Brain pericyte (primary cell): ENCODE results near the gene MIDN.
"Not testable (repeated sequence)": the region's sequence is repeated elsewhere in the genome, so short reads cannot be mapped to it uniquely, and the experiment has no call there.

ENCODE experiments used
- DNase-seq: peaks from one replicate; pipeline ENCODE4 v3.0.0-alpha.2; 2012; ENCODE audit warnings: low read depth, low spot score

Gene MIDN

DNA sequence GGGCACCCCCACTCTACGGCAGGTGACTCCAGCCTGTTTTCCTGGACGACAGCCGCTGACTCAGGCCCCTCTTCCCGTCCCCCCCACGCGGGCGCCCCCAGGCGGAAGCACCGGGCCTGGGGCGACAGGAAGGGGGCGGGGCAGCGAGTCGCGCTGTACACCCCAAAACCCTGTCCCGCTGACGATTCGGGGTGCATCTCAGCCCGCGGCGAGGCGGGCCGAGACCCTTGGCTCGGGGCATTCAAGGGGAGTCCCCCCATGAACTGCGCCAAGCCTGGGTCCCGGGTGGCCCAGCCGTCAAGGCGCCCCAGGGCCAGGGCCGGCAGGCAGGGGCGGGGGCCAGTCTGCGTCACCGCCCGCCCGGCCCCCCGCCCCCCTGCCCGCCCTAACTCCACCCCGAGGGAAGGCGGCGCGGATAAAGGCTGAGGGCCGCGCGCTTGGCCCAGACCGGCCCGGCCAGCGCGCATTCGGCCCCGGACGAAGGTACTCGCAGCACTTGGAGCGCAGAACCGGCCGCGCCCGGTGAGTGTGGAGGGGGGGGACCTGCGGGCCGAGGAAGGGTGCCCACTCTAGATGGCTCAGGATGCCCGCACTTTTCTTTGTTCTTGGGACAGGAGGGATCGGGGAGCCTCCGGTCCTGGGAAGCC, at the start of gene MIDN:
Gene MIDN, plus strand, starts transcription at position 445 of the 647 bp plus-strand sequence. CDS start 1,714 bp downstream, outside the sequence.
- no peak for DNase-seq

DNA sequence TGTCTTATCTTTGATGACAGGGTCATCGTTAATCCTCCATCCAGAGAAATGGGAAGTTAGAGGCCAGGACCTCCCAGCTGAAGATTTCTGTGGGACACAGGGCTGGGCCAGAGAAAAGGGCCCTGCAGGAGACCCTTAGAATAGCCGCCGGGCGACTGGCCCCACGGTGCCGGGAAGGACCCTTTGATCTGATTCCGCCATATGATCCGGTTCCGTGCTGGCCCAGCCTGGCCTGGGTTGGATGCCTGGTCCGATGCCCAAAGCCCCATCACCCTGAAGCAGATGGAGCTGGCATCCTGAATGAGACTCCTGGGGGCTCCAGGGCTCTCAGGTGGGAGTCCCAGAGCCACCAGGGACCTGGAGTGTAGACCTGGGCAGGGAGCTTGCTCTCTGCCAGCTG, 48.9 kb upstream of the MIDN start:
- DNase-seq: no peak

DNA sequence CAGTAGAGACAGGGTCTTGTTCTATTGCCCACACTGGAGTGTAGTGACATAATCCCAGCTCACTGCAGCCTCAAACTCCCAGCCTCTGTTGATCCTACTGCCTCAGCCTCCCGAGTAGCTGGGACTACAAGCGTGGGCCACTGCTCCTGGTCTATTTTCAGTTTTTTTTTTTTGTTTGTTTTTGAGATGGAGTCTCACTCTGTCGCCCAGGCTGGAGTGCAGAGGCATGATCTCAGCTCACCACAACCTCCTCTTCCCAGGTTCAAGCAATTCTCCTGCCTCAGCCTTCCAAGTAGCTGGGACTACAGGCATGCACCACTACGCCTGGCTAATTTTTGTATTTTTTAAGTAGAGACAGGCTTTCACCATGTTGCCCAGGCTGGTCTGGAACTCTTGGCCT, 47.8 kb upstream of the MIDN start:
- DNase-seq: not testable (repeated sequence)

DNA sequence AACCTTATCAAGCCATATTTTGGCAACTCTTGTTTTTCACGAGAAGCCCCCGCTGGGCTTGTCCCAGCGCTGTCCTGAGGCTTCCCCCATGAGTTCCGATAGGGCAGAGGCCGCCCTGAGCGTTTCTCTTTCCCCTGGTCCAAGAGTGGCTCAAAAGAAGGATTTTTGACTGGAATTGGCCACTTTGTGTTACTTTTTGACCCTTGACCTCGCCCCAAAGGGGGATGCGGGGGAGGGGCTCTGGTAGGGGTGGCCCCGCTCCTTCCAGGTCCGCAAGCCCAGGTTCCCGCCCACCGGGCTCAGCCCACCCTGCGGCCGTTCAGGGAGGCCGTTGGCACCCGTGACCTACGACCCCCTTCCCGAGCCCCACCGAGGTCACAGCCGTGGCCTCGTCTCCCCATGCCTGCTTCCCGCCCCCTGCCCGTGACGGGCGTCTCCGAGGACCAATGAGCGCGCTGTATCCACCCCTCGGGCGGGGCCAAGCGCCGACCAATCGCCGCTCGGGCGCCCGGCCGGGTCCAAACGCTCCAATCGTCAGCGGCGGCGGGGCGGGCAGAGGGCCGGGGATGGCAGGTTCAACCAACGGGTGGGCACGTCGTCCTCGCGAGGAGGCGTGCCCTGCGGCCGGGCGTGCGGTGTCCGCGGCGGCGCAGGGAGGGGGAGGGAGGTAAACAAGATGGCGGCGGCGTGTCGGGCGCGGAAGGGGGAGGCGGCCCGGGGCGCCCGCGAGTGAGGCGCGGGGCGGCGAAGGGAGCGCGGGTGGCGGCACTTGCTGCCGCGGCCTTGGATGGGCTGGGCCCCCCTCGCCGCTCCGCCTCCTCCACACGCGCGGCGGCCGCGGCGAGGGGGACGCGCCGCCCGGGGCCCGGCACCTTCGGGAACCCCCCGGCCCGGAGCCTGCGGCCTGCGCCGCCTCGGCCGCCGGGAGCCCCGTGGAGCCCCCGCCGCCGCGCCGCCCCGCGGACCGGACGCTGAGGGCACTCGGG, 43.0 kb upstream of the MIDN start, which contains the start of gene STK11:
Gene STK11, plus strand, starts transcription at position 665 of the 986 bp plus-strand sequence. CDS start 1,136 bp downstream, outside the sequence.
- DNase-seq: peak; percentile 90

DNA sequence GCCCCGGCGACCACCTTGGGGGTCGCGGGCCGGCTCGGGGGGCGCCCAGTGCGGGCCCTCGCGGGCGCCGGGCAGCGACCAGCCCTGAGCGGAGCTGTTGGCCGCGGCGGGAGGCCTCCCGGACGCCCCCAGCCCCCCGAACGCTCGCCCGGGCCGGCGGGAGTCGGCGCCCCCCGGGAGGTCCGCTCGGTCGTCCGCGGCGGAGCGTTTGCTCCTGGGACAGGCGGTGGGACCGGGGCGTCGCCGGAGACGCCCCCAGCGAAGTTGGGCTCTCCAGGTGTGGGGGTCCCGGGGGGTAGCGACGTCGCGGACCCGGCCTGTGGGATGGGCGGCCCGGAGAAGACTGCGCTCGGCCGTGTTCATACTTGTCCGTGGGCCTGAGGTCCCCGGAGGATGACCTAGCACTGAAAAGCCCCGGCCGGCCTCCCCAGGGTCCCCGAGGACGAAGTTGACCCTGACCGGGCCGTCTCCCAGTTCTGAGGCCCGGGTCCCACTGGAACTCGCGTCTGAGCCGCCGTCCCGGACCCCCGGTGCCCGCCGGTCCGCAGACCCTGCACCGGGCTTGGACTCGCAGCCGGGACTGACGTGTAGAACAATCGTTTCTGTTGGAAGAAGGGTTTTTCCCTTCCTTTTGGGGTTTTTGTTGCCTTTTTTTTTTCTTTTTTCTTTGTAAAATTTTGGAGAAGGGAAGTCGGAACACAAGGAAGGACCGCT, 42.1 kb upstream of the MIDN start:
- no peak for DNase-seq

DNA sequence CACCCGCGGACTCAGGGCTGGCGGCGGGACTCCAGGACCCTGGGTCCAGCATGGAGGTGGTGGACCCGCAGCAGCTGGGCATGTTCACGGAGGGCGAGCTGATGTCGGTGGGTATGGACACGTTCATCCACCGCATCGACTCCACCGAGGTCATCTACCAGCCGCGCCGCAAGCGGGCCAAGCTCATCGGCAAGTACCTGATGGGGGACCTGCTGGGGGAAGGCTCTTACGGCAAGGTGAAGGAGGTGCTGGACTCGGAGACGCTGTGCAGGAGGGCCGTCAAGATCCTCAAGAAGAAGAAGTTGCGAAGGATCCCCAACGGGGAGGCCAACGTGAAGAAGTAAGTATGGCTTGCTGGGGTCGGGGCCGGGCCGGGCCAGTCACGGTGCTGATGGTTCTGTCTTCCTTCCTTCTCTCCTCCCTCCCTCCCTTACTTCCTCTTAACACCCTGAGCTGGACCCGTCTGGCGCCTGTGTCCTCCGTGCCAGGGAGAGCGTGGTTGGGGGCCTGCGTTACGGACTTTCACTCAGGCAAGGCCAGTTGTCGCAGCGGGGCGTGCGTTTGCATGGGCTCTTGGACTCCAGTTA, 41.4 kb upstream of the MIDN start:
- DNase-seq: no peak

DNA sequence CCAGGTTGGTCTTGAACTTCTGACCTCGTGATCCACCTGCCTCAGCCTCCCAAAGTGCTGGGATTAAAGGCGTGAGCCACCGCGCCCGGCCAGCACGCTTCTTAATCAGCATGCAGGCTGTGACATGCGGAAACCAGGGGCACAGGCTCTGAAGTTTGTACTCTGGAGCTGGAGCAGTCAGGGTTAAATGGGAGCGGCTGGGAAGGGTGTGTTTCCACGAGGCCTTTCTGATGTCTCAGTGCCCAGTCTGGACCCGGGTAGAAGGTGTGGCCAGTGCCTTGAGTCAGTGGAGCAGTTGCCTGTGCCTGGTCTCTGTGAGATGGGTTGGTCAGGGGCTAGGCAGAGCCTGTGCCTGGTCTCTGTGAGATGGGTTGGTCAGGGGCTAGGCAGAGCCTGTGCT, 39.6 kb upstream of the MIDN start:
- DNase-seq: not testable (repeated sequence)

DNA sequence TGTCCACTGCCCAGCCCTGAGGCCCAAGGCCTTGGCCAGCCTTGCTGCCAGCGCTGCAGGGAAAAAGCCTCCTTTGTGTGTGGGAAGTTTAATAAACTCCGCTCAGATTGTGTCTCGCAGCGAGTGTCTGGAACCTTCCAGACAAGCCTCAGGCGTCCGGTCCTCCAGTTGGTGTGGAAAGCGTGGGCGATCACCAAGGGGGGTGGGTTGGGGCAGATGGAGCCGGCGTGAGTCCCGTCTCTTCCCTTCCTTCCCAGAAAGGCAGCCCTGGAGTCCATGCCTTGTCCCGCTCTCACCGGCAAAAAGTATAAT, 38.2 kb upstream of the MIDN start:
- no peak for DNase-seq

DNA sequence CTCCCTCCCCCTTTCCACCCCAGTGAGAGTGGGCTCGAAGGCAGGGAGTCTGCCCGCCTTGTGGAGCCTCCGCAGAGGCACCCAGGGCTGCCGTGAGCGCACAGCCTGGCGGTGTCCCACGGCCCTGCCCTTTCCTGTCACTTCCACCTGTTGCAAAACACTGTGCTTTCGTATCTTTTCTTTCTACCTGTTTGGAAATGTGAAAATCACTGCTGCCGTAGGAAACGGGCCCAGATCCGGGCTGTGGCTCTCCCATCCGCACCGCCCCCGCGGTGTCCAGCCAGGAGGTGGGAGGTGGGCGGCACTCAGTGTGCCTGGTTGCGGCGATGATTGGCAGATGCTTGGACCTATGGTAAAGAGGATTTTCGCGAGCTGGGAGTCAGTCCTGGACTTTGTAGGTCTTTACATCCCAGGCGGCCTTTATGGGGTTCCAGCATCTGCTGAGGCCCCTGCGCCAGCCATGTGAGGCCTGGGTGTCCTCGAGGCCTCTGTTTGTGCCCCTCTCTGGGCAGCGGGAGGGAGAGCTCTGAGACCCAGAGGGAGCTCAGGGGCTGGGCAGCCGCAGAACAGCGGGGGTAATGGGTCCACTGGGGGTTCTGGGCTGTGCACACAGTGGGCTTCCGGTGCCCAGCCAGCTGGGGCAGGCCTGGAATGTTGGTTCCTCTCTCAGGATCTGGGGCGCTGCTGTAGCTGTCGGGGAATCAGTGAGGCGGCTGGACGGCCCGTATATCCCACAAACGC, 36.7 kb upstream of the MIDN start:
- no peak for DNase-seq

DNA sequence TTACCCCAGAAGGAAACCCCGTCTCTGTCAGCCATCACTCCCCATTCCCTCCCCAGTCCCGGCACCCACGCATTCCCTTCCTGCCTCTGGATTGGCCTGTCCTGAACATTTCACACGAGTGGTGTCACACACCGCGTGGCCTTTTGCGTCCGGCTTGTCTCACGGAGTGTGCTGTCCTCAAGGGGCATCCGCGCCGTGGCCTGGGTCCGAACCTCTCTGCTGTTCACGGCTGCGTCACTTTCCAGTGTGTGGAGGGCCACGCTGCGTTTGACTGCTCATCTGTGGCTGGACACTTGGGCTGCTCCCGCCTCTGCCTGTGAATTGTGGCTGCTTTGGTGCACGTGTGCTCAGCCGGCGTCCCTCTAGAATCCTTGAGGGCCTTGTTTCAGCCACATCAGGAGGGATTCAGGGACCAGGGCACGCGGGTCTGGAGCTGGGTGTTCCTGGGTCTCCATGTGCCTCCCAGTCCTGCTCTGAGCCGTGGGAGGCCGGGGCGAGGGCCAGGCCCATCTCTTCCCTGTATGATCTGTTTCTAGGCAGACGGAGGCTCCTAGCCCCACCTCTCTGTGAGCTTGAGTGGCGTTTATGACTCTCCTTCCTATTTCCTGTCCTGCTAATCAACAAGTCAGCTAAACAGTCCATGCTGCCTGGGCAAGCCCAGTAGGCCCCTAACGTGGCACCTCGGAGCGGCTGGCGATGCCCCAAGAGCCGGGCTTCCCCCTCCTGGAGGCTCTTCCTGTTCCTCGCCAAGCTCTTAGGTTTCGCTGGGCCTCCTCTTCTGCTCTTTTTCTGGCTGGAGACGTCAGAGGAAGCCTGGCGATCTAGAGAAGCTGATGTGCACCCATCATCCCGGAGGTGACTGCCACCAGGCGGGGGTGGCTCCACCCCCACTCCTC, 34.7 kb upstream of the MIDN start:
- DNase-seq: no peak

DNA sequence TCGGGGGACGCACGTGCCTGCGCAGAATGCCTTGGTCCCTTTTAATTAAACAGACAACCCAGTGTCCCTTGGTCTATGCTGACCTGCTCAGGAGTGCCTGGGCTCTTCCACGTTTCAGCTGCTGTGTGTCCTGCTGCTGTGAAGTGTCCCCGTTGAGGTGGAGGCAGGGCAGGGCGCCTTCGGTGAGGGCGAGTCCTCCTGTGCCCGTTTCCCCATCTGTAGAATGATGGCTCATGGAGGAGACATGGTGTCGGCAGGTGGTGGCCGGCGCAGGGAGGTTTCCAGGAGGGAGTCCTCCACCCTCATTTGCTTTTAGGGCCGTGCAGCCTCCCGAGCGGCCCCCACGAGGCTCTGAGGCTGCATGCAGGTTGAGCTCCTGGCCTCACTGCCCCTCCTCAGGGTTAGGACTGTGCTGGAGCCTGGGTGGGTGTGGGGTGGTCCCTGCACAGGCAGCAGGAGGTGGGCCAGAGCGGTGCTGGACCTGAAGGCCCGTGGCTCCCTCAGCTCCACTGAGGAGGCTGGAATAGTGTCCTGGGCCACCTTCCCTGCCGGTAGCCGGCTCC, 34.0 kb upstream of the MIDN start:
- DNase-seq: no peak

DNA sequence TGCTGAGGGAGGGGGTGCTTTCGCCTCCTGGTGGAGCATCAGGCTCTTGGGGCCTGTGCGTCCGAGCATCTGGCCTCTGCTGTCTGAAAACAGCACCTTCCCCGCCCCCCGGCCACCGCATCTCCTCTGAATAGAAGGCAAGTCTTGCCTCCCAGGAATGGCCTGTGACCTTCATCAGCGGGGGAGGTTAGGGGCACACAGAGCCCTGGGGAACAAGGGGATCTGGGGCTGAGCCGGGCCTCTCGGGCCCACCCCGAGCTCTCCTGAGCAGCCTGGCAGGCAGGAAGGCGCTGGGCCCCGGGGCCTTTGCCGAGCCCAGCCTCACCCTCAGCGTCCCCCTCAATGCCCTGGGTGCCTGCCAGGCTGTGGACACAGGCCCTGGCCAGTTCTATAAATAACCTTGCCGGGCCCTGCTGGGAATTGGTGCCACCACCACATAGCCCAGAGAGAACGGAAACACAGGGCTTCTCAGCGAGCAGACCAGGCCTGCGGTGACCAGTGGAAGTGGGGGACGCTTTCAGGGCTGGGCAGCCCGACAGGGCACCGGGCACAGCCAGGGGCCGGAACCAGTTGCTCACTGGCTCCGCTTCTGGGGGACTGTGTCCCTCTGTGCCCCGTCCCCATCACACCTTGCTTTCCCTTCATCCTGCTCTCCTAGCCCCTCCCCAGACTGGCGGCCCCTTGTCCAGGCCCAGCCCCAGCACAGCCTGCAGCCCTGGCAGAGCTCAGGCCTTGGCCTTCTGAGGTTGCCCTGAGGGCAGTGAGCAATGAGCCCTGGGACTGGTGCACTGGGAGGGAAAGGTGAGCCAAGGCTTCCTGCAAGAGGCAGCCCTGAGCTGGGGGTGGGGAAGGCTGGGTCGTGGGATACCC, 33.3 kb upstream of the MIDN start:
- DNase-seq: no peak

DNA sequence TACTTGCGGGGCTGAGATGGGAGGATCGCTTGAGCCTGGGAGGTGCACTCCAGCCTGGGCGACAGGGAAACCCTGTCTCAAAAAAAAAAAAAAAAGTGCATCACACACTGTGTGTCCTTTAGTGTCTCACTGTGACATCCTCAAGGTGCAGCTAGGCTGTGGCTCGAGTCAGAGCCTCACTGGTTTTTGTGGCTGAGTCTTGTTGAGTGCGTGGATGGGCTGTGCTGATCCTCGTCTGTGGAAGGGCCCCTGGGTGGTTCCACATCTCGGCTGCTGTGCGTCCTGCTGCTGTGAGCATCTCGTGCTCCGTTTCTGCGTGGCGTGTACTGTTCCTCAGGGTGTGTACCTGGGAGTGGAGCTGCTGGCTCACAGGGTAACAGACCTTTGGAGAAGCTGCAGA, 31.6 kb upstream of the MIDN start:
- no peak for DNase-seq

DNA sequence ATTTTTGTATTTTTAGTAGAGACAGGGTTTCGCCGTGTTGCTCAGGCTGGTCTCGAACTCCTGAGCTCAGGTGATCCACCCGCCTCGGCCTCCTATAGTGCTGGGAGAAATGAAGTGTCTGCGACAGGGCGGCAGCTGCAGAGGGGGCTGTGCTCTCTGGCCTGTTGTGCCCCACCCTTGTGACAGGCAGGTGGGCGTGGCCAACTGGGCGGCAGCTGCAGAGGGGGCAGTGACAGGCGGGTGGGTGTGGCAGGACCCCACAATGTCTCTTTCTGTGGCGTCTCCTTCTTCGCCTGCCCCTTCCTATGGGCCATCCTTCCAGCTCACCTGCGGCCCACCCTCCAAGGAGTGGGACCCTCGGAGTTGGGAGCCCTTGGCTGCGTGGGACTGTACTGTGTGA, 31.0 kb upstream of the MIDN start:
- no peak for DNase-seq

DNA sequence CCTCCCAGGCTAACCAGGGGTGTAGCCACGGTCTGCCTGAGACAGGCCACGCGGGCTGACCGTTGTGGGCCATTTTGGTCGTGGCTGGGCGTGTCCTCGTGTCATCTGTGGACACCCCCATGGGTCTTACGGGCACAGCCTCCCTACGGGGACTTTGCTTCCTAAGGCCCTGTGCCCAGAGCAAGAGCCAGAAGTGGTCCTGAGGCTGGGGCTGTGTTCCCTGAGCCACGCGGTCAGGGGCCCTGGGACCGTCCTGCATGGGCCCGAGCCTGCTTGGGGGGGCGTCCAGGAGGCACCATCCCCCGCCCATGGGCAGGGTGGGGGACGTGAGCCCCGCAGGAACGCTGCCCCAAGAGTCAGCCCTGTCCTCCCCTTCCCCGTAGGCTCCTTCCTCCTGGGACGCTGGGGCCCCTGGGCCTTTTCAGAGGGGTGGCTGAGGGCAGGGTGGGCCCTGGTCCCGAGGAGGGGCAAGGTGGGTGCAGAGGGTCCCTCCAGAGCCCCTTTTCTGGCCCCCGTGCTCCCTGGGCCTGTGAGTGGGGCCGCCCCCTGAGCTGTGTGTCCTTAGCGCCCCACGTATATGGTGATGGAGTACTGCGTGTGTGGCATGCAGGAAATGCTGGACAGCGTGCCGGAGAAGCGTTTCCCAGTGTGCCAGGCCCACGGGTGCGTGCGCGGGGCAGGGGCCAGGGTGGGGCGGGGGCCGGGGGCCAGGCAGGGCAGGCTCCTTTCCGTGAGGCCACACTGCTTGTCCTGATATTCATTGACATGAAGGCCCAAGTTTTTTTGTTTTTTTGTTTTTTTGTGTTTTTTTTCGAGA, 29.4 kb upstream of the MIDN start:
- no peak for DNase-seq

DNA sequence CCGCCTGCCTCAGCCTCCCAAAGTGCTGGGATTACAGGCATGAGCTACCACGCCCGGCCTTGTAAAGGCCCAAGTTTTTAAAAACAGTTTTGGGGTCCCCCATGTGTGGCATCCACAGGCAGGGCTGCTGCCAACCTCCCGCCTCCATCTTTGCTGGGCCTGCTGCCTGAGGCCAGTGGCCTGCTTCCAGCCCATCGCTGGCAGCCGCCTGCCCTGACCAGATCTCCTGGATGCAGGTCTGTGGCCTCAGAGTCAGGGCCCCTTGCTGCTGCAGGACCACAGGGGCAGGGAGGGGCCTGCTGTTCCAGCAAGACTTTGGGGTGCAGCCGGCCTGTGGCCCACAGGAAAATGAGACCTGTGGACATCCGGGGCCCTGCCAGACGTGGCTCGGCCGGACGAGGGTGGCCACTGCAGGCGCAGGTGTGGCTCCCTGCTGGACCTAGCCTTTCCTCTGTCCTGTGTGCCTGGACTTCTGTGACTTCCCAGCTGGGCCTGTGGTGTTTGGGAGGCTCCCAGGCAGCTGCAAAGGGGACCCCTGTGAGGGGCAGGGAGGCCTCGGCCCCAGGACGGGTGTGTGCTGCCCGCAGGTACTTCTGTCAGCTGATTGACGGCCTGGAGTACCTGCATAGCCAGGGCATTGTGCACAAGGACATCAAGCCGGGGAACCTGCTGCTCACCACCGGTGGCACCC, 28.5 kb upstream of the MIDN start:
- no peak for DNase-seq

DNA sequence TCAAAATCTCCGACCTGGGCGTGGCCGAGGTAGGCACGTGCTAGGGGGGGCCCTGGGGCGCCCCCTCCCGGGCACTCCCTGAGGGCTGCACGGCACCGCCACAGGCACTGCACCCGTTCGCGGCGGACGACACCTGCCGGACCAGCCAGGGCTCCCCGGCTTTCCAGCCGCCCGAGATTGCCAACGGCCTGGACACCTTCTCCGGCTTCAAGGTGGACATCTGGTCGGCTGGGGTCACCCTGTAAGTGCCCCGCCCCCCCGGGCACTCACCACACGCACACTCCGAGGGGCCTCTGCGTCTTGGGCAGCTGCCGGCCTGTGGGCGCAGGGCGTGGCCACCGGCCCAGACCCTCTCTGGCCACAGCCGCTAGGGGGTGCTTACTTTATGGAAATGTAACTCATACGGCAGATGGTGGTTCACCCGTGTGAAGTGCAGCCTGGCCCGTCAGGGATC, 27.9 kb upstream of the MIDN start:
- DNase-seq: no peak
